ENCODE data around the gene TNFSF9. TPM values are rescaled to one million over a fixed set of nuclear protein-coding genes. Genes with fewer than 3 reads are reported as not detected.

TNFSF9 gene
- total and polyA plus RNA-seq, 2 donors, result 0.52 to 2.9 TPM

DNA sequence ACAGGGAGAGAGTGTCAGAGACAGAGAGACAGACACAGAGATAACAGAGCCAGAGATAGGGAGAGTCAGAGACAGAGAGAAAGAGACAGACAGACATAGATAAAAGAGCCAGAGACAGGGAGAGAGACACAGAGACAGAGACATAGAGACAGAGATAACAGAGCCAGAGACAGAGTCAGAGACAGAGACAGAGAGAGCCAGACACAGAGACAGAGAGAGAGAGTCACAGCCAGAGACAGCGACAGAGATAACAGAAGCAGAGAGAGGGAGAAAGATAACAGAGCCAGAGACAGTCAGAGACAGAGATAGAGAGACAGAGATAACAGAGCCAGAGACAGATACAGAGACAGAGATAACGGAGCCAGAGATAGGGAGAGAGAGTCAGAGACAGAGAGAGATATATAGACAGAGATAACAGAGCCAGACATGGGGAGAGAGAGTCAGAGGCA, 865 bp upstream of the TNFSF9 start:
- whole genome bisulfite sequencing, result 80% methylated on average over 2 of the region's 2 CpGs
- H3K27ac ChIP-seq (ENCODE audit: low read depth in 1 of 2, low read length in 1 of 2), result no peak overlapping the region
- no peak overlapping the region for H3K4me3 ChIP-seq (ENCODE audit: low read length in 2 of 2)
- H3K9me3 ChIP-seq (ENCODE audit: control insufficient read depth in 2 of 2, insufficient read depth in 1 of 2, low read length in 1 of 2), result no peaks in the 10 kb centered on the region
- H3K36me3 ChIP-seq (ENCODE audit: control insufficient read depth in 2 of 2, insufficient read depth in 2 of 2, low read length in 1 of 2), result no peaks in the 10 kb centered on the region
- DNase-seq (ENCODE audit: low read depth in 6 of 9, low spot score in 9 of 9), result no peak
- peaks cover 6 to 20% of the 10 kb centered on the region in 2 donors for H3K4me1 ChIP-seq (ENCODE audit: control insufficient read depth in 2 of 2, insufficient read depth in 2 of 2, low read length in 2 of 2)
- H3K27me3 ChIP-seq (ENCODE audit: control insufficient read depth in 2 of 2, insufficient read depth in 1 of 2, low read length in 1 of 2), result peaks cover 22 to 59% of the 10 kb centered on the region in 2 donors

DNA sequence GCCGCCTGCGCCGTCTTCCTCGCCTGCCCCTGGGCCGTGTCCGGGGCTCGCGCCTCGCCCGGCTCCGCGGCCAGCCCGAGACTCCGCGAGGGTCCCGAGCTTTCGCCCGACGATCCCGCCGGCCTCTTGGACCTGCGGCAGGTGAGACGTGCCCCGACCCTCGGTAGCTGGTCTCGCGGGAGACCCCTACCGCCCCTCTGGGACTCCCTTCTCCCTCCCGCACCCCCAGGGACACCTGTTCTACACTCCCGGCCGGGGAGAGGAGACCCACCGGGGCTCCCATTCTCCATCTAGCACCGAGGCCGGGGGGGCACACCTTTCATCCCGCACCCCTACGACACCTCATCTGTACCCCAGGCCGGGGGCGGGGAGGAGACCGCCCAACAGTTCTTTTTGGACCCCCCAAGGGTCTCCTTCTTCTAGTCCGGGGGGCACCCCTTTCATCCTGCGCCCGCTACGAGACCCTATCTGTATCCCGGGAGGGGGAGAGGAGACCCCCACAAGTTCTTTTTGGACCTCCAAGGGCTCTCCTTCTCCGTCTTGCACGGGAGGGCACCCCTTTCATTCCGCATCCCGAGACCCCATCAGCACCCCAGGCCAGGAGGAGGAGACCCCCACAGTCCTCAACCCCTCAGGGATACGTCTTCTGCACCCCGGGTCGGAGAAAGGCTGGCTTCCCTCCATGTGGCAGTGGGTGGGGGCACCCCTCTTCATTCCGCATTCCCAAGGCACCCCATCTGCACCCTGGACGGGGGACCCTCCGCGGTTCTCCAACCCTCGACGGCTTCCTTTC, 533 bp downstream of the TNFSF9 start:
- no peak overlapping the region for H3K27ac ChIP-seq (ENCODE audit: low read depth in 1 of 2, low read length in 1 of 2)
- peaks cover 6 to 26% of the 10 kb centered on the region in 2 donors for H3K4me1 ChIP-seq (ENCODE audit: control insufficient read depth in 2 of 2, insufficient read depth in 2 of 2, low read length in 2 of 2)
- H3K4me3 ChIP-seq (ENCODE audit: low read length in 2 of 2), result peak overlapping the region; percentile 24 to 53
- peaks cover 0 to 5% of the 10 kb centered on the region in 2 donors for H3K9me3 ChIP-seq (ENCODE audit: control insufficient read depth in 2 of 2, insufficient read depth in 1 of 2, low read length in 1 of 2)
- DNase-seq (ENCODE audit: low read depth in 6 of 9, low spot score in 9 of 9), result no peak
- H3K27me3 ChIP-seq (ENCODE audit: control insufficient read depth in 2 of 2, insufficient read depth in 1 of 2, low read length in 1 of 2), result peaks cover 22 to 59% of the 10 kb centered on the region in 2 donors
- H3K36me3 ChIP-seq (ENCODE audit: control insufficient read depth in 2 of 2, insufficient read depth in 2 of 2, low read length in 1 of 2), result no peaks in the 10 kb centered on the region
- 14% methylated on average over 57 of the region's 57 CpGs for WGBS

DNA sequence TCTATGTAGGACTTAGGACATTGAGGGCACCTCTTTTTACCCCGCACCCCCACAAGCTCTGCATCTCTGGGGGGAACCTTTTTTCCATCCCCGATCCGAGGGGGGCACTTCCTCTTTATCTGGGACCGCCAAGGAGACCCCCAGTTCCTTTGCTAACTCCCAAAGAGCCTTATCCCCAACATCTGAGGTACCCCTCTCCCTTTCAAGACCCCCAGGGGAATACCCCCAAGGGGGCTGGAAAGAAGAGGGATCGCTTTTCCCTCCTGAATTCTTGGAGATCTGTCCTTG, 1.1 kb downstream of the TNFSF9 start:
- peaks cover 0 to 5% of the 10 kb centered on the region in 2 donors for H3K9me3 ChIP-seq (ENCODE audit: control insufficient read depth in 2 of 2, insufficient read depth in 1 of 2, low read length in 1 of 2)
- peaks cover 6 to 31% of the 10 kb centered on the region in 2 donors for H3K4me1 ChIP-seq (ENCODE audit: control insufficient read depth in 2 of 2, insufficient read depth in 2 of 2, low read length in 2 of 2)
- no peak overlapping the region for H3K27ac ChIP-seq (ENCODE audit: low read depth in 1 of 2, low read length in 1 of 2)
- 37% methylated on average over 5 of the region's 5 CpGs for WGBS
- DNase-seq (ENCODE audit: low read depth in 6 of 9, low spot score in 9 of 9), result no peak
- H3K36me3 ChIP-seq (ENCODE audit: control insufficient read depth in 2 of 2, insufficient read depth in 2 of 2, low read length in 1 of 2), result no peaks in the 10 kb centered on the region
- H3K4me3 ChIP-seq (ENCODE audit: low read length in 2 of 2), result no peak overlapping the region
- peaks cover 22 to 59% of the 10 kb centered on the region in 2 donors for H3K27me3 ChIP-seq (ENCODE audit: control insufficient read depth in 2 of 2, insufficient read depth in 1 of 2, low read length in 1 of 2)

DNA sequence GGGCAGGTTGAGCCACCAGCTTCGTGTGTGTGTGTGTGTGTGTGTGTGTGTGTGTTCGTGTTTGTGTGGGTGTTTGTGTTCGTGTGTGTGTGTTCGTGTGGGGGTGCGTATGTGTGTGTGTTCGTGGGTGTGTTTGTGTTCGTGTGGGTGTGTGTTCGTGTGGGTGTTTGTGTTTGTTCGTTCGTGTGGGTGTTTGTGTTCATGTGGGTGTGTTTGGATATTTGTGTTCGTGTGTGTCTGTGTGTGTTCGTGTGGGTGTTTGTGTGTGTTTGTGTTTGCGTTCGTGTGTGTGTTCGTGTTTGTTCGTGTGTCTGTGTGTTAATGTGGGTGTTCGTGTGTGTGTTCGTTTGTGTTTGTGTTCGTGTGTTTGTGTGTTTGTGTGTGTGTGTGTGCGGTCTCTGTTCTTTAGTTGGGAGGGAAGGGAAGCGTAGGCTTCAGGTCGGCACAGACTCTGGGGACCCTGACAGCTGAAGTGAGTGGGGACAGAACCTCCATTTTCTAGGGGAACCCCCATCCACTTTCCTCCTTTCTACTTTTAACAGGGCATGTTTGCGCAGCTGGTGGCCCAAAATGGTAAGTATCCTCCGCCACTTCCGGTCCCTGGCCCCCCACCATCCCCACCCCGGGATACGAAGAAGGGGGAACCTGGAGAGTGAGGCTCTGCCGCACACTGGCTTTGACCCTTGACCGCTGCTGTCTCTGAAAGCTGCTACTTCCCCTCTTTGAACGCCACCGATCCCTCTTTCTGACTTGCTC, 1.6 kb downstream of the TNFSF9 start:
- 41% methylated on average over 31 of the region's 31 CpGs for WGBS
- H3K4me3 ChIP-seq (ENCODE audit: low read length in 2 of 2), result no peak overlapping the region
- H3K36me3 ChIP-seq (ENCODE audit: control insufficient read depth in 2 of 2, insufficient read depth in 2 of 2, low read length in 1 of 2), result no peaks in the 10 kb centered on the region
- peaks cover 0 to 7% of the 10 kb centered on the region in 2 donors for H3K9me3 ChIP-seq (ENCODE audit: control insufficient read depth in 2 of 2, insufficient read depth in 1 of 2, low read length in 1 of 2)
- peaks cover 22 to 59% of the 10 kb centered on the region in 2 donors for H3K27me3 ChIP-seq (ENCODE audit: control insufficient read depth in 2 of 2, insufficient read depth in 1 of 2, low read length in 1 of 2)
- H3K4me1 ChIP-seq (ENCODE audit: control insufficient read depth in 2 of 2, insufficient read depth in 2 of 2, low read length in 2 of 2), result peaks cover 6 to 31% of the 10 kb centered on the region in 2 donors
- no peak for DNase-seq (ENCODE audit: low read depth in 6 of 9, low spot score in 9 of 9)
- H3K27ac ChIP-seq (ENCODE audit: low read depth in 1 of 2, low read length in 1 of 2), result no peak overlapping the region

DNA sequence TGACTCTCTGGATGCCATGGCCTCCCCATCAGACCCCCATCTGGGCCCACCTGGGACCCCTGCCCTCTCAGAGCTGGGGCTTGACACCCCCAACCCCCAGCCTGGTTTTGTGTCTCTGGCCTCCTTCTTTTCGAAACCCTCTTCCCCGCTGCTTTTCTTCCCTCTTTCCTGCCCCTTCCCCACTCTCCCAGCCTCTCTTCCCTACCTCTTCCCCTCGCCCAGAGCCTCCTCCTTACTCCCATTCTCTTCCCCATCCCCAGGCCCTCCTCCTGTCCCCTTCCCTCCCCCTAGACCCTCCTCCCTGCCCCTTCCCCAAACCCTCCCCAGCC, 2.1 kb downstream of the TNFSF9 start:
- Histone ChIP-seq H3K27me3 (ENCODE audit: control insufficient read depth in 2 of 2, insufficient read depth in 1 of 2, low read length in 1 of 2) (peaks cover 22 to 59% of the 10 kb centered on the region in 2 donors), H3K4me3 (ENCODE audit: low read length in 2 of 2) (no peak overlapping the region)

DNA sequence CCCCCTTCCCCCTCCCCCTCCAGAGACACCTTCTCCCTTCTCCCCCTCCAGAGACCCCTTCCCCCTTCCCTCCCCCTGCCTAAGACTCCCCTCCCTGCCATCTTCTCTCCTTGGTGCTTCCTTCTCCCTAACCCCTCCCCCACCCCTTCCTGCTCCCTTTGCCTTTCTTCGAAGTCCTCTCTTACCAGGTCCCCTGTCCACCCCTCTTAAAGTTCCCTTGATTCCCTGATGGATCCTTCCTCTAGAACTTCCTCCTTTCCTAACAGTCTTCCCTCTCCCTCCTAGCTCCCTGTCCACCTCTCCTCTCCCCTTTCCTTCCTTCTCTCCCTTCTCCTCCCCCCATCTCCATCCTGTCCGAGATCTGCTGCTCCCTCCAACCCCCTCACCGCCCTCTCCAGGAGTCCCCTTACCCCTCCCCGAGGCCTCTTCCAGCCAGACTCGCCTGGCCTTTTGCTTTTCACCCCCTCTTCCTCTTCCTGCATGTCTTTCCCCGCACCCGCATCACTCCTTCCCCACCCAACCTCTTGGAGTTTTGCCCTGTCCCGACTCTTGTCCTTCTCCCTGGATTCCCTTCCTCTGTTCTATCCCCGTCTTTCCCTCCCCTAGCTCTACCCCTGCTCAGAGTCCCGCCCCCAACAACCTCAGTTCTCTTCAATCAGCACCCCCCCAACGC, 3.1 kb downstream of the TNFSF9 start:
- WGBS, result 66% methylated on average over 11 of the region's 11 CpGs
- no peaks in the 10 kb centered on the region for H3K36me3 ChIP-seq (ENCODE audit: control insufficient read depth in 2 of 2, insufficient read depth in 2 of 2, low read length in 1 of 2)
- H3K9me3 ChIP-seq (ENCODE audit: control insufficient read depth in 2 of 2, insufficient read depth in 1 of 2, low read length in 1 of 2), result peaks cover 0 to 8% of the 10 kb centered on the region in 2 donors
- H3K27ac ChIP-seq (ENCODE audit: low read depth in 1 of 2, low read length in 1 of 2), result no peak overlapping the region
- H3K27me3 ChIP-seq (ENCODE audit: control insufficient read depth in 2 of 2, insufficient read depth in 1 of 2, low read length in 1 of 2), result peaks cover 22 to 55% of the 10 kb centered on the region in 2 donors
- H3K4me3 ChIP-seq (ENCODE audit: low read length in 2 of 2), result no peak overlapping the region
- H3K4me1 ChIP-seq (ENCODE audit: control insufficient read depth in 2 of 2, insufficient read depth in 2 of 2, low read length in 2 of 2), result peaks cover 6 to 31% of the 10 kb centered on the region in 2 donors
- no peak for DNase-seq (ENCODE audit: low read depth in 6 of 9, low spot score in 9 of 9)

More for the DNA sequence above, 2.1 kb downstream of the TNFSF9 start:
- no peaks in the 10 kb centered on the region for H3K36me3 ChIP-seq (ENCODE audit: control insufficient read depth in 2 of 2, insufficient read depth in 2 of 2, low read length in 1 of 2)
- peaks cover 0 to 8% of the 10 kb centered on the region in 2 donors for H3K9me3 ChIP-seq (ENCODE audit: control insufficient read depth in 2 of 2, insufficient read depth in 1 of 2, low read length in 1 of 2)
- H3K27ac ChIP-seq (ENCODE audit: low read depth in 1 of 2, low read length in 1 of 2), result no peak overlapping the region
- WGBS, result 74% methylated on average over 3 of the region's 3 CpGs
- DNase-seq (ENCODE audit: low read depth in 6 of 9, low spot score in 9 of 9), result no peak
- peaks cover 6 to 31% of the 10 kb centered on the region in 2 donors for H3K4me1 ChIP-seq (ENCODE audit: control insufficient read depth in 2 of 2, insufficient read depth in 2 of 2, low read length in 2 of 2)

DNA sequence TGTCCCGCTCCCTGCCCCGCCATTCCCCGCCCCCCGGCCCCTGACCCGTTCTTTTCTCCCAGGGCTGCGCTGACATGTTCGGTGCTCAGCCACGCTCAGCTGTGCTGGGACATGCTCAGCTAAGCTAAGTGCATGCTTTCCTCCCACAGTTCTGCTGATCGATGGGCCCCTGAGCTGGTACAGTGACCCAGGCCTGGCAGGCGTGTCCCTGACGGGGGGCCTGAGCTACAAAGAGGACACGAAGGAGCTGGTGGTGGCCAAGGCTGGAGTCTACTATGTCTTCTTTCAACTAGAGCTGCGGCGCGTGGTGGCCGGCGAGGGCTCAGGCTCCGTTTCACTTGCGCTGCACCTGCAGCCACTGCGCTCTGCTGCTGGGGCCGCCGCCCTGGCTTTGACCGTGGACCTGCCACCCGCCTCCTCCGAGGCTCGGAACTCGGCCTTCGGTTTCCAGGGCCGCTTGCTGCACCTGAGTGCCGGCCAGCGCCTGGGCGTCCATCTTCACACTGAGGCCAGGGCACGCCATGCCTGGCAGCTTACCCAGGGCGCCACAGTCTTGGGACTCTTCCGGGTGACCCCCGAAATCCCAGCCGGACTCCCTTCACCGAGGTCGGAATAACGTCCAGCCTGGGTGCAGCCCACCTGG, 3.7 kb downstream of the TNFSF9 start:
- DNase-seq (ENCODE audit: low read depth in 6 of 9, low spot score in 9 of 9), result no peak
- H3K36me3 ChIP-seq (ENCODE audit: control insufficient read depth in 2 of 2, insufficient read depth in 2 of 2, low read length in 1 of 2), result no peaks in the 10 kb centered on the region
- 95% methylated on average over 40 of the region's 40 CpGs for WGBS
- no peak overlapping the region for H3K27ac ChIP-seq (ENCODE audit: low read depth in 1 of 2, low read length in 1 of 2)
- H3K27me3 ChIP-seq (ENCODE audit: control insufficient read depth in 2 of 2, insufficient read depth in 1 of 2, low read length in 1 of 2), result peaks cover 22 to 48% of the 10 kb centered on the region in 2 donors
- peaks cover 0 to 8% of the 10 kb centered on the region in 2 donors for H3K9me3 ChIP-seq (ENCODE audit: control insufficient read depth in 2 of 2, insufficient read depth in 1 of 2, low read length in 1 of 2)
- H3K4me3 ChIP-seq (ENCODE audit: low read length in 2 of 2), result no peak overlapping the region
- peaks cover 6 to 31% of the 10 kb centered on the region in 2 donors for H3K4me1 ChIP-seq (ENCODE audit: control insufficient read depth in 2 of 2, insufficient read depth in 2 of 2, low read length in 2 of 2)

DNA sequence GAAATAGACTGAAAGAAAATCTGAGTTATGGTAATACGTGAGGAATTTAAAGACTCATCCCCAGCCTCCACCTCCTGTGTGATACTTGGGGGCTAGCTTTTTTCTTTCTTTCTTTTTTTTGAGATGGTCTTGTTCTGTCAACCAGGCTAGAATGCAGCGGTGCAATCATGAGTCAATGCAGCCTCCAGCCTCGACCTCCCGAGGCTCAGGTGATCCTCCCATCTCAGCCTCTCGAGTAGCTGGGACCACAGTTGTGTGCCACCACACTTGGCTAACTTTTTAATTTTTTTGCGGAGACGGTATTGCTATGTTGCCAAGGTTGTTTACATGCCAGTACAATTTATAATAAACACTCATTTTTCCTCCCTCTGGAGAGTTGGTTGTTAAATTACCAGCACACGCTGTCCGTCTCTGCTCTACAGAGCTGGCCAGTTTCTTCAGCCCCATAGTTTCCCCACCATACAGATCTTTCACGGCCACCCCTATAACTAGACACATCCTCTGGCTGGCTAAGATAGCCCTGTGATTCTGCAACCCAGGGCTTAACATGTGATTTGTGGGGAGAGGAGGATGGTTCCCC, 4.8 kb downstream of the TNFSF9 start:
- Histone ChIP-seq H3K36me3 (ENCODE audit: control insufficient read depth in 2 of 2, insufficient read depth in 2 of 2, low read length in 1 of 2) (no peaks in the 10 kb centered on the region), H3K27me3 (ENCODE audit: control insufficient read depth in 2 of 2, insufficient read depth in 1 of 2, low read length in 1 of 2) (peaks cover 22 to 37% of the 10 kb centered on the region in 2 donors), H3K4me1 (ENCODE audit: control insufficient read depth in 2 of 2, insufficient read depth in 2 of 2, low read length in 2 of 2) (peaks cover 6 to 28% of the 10 kb centered on the region in 2 donors), H3K9me3 (ENCODE audit: control insufficient read depth in 2 of 2, insufficient read depth in 1 of 2, low read length in 1 of 2) (peaks cover 0 to 8% of the 10 kb centered on the region in 2 donors), H3K4me3 (ENCODE audit: low read length in 2 of 2) (no peak overlapping the region), H3K27ac (ENCODE audit: low read depth in 1 of 2, low read length in 1 of 2) (no peak overlapping the region)
- DNase-seq (ENCODE audit: low read depth in 6 of 9, low spot score in 9 of 9), result no peak
- WGBS, result 96% methylated on average over 10 of the region's 10 CpGs
